HUES6 (cell line): ENCODE results near the gene KCNAB3.

ENCODE experiments used
- H3K27ac ChIP-seq: 2 replicates; pipeline ENCODE4 v1.7.0; 2013; ENCODE audit warnings: low read depth, mild to moderate bottlenecking, low read length, inconsistent platforms
- H3K27me3 ChIP-seq: 2 replicates; pipeline ENCODE4 v1.6.1; 2013; ENCODE audit warnings: low read length; ENCODE audit not compliant: control insufficient read depth, insufficient read depth
- H3K36me3 ChIP-seq: 2 replicates; pipeline ENCODE4 v1.6.1; 2013; ENCODE audit warnings: low read length; ENCODE audit not compliant: control insufficient read depth, insufficient read depth
- H3K4me1 ChIP-seq: 2 replicates; pipeline ENCODE4 v1.6.1; 2013; ENCODE audit warnings: low read length; ENCODE audit not compliant: control insufficient read depth, insufficient read depth
- H3K4me3 ChIP-seq: 2 replicates; pipeline ENCODE4 v1.5.1; 2013; ENCODE audit warnings: low read depth, low read length
- H3K9ac ChIP-seq: one replicate; pipeline ENCODE4 v1.6.1; 2013; ENCODE audit warnings: mild to moderate bottlenecking, low read length
- H3K9me3 ChIP-seq: 2 replicates; pipeline ENCODE4 v1.6.1; 2013; ENCODE audit warnings: low read depth, low read length; ENCODE audit not compliant: control insufficient read depth, insufficient read depth

KCNAB3 gene

GRCh38 chr17:7885367-7886226 lies 44.1 kb downstream of the KCNAB3 start:
- H3K4me1 ChIP-seq = peaks cover 33% of the 10 kb centered on the region
- no peak overlapping the region for H3K27ac ChIP-seq
- peak overlapping the region; percentile 85 for H3K4me3 ChIP-seq
- no peaks in the 10 kb centered on the region for H3K9me3 ChIP-seq
- H3K27me3 ChIP-seq = peaks cover 12% of the 10 kb centered on the region; the same call in 1 of the 2 replicates
- peak overlapping the region; percentile 83 for H3K9ac ChIP-seq
- H3K36me3 ChIP-seq = peaks cover 17% of the 10 kb centered on the region

- Histone ChIP-seq H3K27ac (no peak overlapping the region), H3K9ac (peak overlapping the region; percentile 83), H3K4me3 (peak overlapping the region; percentile 85), H3K27me3 (peaks cover 12% of the 10 kb centered on the region; the same call in 1 of the 2 replicates), H3K4me1 (peaks cover 33% of the 10 kb centered on the region), H3K9me3 (no peaks in the 10 kb centered on the region), H3K36me3 (peaks cover 22% of the 10 kb centered on the region)
Observed at GRCh38 chr17:7884581-7885366, 44.9 kb downstream of the KCNAB3 start.

- peak overlapping the region; percentile 36 for H3K4me3 ChIP-seq
- H3K9me3 ChIP-seq = no peaks in the 10 kb centered on the region
- H3K36me3 ChIP-seq = peaks cover 29% of the 10 kb centered on the region
- no peak overlapping the region for H3K9ac ChIP-seq
- peaks cover 26% of the 10 kb centered on the region for H3K4me1 ChIP-seq
- H3K27ac ChIP-seq = no peak overlapping the region
- peaks cover 12% of the 10 kb centered on the region; the same call in 1 of the 2 replicates for H3K27me3 ChIP-seq
Observed at GRCh38 chr17:7883781-7884386, 45.8 kb downstream of the KCNAB3 start.

GRCh38 chr17:7882629-7883028 lies 47.0 kb downstream of the KCNAB3 start:
- H3K36me3 ChIP-seq = peaks cover 29% of the 10 kb centered on the region
- no peak overlapping the region for H3K27ac ChIP-seq
- no peaks in the 10 kb centered on the region for H3K9me3 ChIP-seq
- no peak overlapping the region for H3K4me3 ChIP-seq
- peaks cover 12% of the 10 kb centered on the region; the same call in 1 of the 2 replicates for H3K27me3 ChIP-seq
- H3K9ac ChIP-seq = no peak overlapping the region
- H3K4me1 ChIP-seq = peaks cover 14% of the 10 kb centered on the region

DNA sequence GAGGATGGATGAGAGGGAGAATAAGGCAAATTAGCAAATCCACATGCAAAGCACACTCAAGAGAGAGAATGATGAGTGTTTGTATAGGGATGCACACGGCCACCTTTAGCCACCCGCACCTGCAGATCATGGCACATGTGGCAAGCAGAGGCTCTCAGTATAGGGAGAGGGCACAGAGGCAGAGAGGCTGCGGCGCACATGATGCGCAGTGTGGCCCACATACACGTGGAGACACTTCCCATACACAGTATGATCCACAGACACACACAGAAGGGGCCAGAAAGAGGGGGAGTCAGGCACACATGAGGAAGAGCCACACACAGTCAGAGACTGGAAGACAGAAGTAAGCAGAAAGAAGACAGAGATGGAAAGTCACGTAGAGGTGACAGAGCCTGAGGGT lies 47.6 kb downstream of the KCNAB3 start:
- Histone ChIP-seq H3K9me3 (no peaks in the 10 kb centered on the region), H3K9ac (peak overlapping the region; percentile 12), H3K27me3 (peaks cover 12% of the 10 kb centered on the region; the same call in 1 of the 2 replicates), H3K27ac (no peak overlapping the region), H3K4me1 (peaks cover 10% of the 10 kb centered on the region), H3K36me3 (peaks cover 29% of the 10 kb centered on the region), H3K4me3 (no peak overlapping the region)

DNA sequence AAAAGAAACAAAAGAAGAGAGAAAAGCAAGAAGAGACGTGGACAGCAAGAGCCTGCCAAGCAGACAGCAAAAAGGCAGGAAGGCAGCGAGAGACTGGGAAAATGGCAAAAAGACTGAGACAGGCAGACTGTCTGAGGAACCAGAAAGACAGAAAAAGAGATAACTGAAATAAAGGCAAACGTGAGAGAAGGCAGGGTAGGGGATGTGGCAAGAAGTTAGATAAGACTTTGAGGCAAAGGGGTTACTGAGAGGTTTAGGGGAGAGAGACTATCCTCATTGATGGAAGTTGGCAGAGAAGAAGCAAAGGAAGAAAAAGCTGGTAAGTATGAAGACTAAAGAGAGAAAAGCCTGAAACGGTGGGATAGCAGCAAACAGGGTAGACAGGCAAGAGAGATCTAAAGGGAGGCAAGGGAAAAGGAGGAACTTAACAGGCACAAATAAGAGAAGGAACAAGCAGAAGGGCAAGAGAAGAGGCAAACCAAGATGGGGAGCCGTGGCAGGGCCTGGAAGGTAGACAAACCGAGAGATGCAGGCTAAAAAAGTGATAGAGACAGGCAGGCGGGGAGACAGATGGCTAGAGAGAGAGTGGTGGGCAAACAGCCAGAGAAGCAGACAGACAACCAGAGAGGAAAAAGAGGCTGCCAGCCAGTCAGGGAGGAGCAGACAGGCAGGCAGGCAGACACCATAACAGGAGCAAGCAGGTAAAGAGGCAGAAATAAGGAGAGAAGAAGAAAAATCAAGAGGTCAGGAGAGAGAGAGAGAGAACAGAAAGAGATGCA lies 48.2 kb downstream of the KCNAB3 start:
- Histone ChIP-seq H3K36me3 (peaks cover 29% of the 10 kb centered on the region), H3K9me3 (no peaks in the 10 kb centered on the region), H3K9ac (peak overlapping the region; percentile 12), H3K4me3 (no peak overlapping the region), H3K27me3 (peaks cover 11% of the 10 kb centered on the region; the same call in 1 of the 2 replicates), H3K27ac (no peak overlapping the region), H3K4me1 (peaks cover 7% of the 10 kb centered on the region; the same call in 1 of the 2 replicates)

DNA sequence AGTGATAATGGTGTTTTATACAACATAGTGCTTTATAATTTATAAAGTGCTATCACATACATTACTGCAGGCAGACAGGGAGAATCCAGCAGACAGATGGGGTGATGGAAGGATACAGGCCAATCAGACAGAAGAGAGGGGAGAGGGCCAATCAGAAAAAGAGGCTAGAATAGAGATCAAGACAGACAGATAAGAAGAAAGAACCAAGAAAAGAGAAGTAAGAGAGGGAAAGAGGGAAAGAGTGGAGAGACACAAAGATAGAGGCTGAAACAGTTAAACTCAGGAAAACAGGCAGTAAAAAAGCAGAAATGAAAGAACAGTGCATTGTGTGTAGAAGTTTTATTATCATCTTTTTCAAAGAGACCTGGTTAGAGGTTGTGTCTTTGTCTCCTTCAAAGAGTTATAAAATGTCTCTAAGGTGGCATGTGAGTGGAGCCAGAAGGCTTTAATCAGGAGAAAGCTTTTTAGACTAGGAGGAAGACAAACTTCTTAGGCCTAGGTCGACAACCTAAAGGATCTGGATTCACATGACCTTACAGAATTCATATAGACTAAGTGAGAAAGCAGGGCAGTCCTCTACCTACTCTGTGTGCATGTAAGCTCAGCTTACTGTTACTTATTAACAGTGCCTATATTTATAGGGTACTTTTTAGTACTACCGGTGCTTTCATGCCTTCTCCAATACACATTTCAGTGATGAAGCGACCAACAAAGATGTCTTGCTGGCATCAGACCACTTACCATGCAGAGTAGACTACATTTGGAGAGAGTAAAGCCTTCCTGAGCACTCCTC lies 49.4 kb downstream of the KCNAB3 start:
- Histone ChIP-seq H3K36me3 (peaks cover 29% of the 10 kb centered on the region), H3K9me3 (no peaks in the 10 kb centered on the region), H3K27ac (no peak overlapping the region), H3K4me1 (peaks cover 7% of the 10 kb centered on the region; the same call in 1 of the 2 replicates), H3K9ac (no peak overlapping the region), H3K4me3 (no peak overlapping the region), H3K27me3 (no peaks in the 10 kb centered on the region)

DNA sequence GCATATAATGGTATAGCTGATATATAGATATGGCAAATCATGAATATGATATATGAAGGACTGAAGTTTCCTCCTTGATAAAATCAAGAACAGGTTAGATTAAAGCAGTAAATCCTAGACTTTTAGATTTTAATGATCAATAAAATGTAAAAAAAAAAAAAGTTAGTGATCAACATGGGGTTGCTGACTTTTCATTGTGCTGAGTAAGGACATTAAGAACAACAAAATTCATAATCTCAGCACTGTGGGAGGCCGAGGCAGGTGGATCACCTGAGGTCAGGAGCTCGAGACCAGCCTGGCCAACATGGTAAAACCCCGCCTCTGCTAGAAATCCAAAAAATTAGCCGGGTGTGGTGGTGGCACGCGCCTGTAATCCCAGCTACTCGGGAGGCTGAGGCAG lies 51.4 kb downstream of the KCNAB3 start:
- Histone ChIP-seq H3K9ac (no peak overlapping the region), H3K27me3 (no peaks in the 10 kb centered on the region), H3K4me3 (no peak overlapping the region), H3K27ac (no peak overlapping the region), H3K4me1 (no peaks in the 10 kb centered on the region; the same call in 1 of the 2 replicates), H3K9me3 (no peaks in the 10 kb centered on the region), H3K36me3 (peaks cover 29% of the 10 kb centered on the region)

DNA sequence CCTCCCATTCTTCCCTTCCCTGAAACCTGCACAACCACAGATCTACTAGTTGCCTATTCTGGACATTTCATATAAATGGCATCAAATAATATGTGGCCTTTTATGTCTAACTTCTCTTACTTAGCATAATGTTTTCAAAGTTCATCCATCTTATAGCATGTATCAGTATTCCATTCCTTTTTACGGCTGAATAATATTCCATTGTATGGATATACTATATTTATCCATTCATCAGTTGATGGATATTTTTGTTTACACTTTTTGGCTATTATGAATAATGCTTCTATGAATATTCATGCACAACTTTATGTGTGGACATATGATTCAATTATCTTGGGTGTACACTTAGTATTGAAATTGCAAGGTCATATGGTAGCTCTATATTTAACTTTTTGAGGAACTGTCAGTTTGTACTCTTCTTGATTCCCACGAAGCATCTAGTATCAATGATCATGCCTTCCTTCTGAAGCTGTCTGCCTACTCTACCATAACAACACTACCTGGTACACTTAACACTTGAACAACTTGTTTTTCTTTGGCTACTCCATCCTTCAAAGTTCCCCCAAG lies 53.8 kb downstream of the KCNAB3 start:
- H3K27me3 ChIP-seq = no peaks in the 10 kb centered on the region
- H3K4me1 ChIP-seq = no peaks in the 10 kb centered on the region
- no peaks in the 10 kb centered on the region for H3K9me3 ChIP-seq
- H3K36me3 ChIP-seq = peaks cover 16% of the 10 kb centered on the region
- no peak overlapping the region for H3K27ac ChIP-seq
- no peak overlapping the region for H3K9ac ChIP-seq
- H3K4me3 ChIP-seq = no peak overlapping the region
